Keratinocyte (primary cell): ENCODE measurements around the gene IL1RAPL2. TPM values are rescaled to one million over a fixed set of nuclear protein-coding genes. Genes with fewer than 3 reads are reported as not detected.

Experiments
- DNase-seq: peaks from one replicate; pipeline ENCODE4 v3.0.0-alpha.2; 2011; ENCODE audit warnings: low read depth, missing footprints, low spot score
- FAIRE-seq: peaks from 2 replicates; lab custom pipeline; 2011; peaks lifted over from hg19 to GRCh38; lab: Jason Lieb, UNC
- H2AFZ ChIP-seq: 2 replicates; pipeline ENCODE4 v1.6.0; 2012; ENCODE audit warnings: low read length, control low read depth, inconsistent platforms; ENCODE audit not compliant: control insufficient read depth
- H3K27ac ChIP-seq: 2 replicates; pipeline ENCODE4 v1.5.1; 2011; ENCODE audit warnings: low read length; ENCODE audit not compliant: control insufficient read depth, insufficient read depth
- H3K27me3 ChIP-seq: 3 replicates; pipeline ENCODE4 v1.6.0; 2011; ENCODE audit warnings: low read length; ENCODE audit not compliant: control insufficient read depth, insufficient read depth; ENCODE audit errors: extremely low read depth
- H3K36me3 ChIP-seq, 2 experiments: 2 replicates in 1 of 2; 3 replicates in 1 of 2; pipeline ENCODE4 v1.5.1; 2011; ENCODE audit warnings: low read length in 2 of 2, mild to moderate bottlenecking in 1 of 2; ENCODE audit not compliant: control insufficient read depth in 2 of 2, insufficient read depth in 2 of 2; ENCODE audit errors: extremely low read depth in 1 of 2
- H3K4me1 ChIP-seq: 3 replicates; pipeline ENCODE4 v1.5.1; 2011; ENCODE audit warnings: low read length; ENCODE audit not compliant: control insufficient read depth, insufficient read depth; ENCODE audit errors: extremely low read depth
- H3K4me2 ChIP-seq: 3 replicates; pipeline ENCODE4 v1.6.0; 2011; ENCODE audit warnings: low read depth, low read length; ENCODE audit not compliant: control insufficient read depth, insufficient read depth; ENCODE audit errors: extremely low read depth
- H3K4me3 ChIP-seq, 3 experiments: fragments of 200-600 bp in 1 of 3; sonication (generic) in 1 of 3; 2 replicates in 2 of 3; 3 replicates in 1 of 3; pipeline ENCODE4 v1.5.1; 2011 to 2016; ENCODE audit warnings: low read length in 3 of 3, mild to moderate bottlenecking in 3 of 3, control low read depth in 2 of 3, inconsistent platforms in 1 of 3, low read depth in 1 of 3, mixed read lengths in 1 of 3, mixed run types in 1 of 3, moderate library complexity in 1 of 3; ENCODE audit not compliant: control insufficient read depth in 2 of 3, insufficient read depth in 2 of 3; ENCODE audit errors: extremely low read depth in 1 of 3
- H3K79me2 ChIP-seq: 2 replicates; pipeline ENCODE4 v1.6.0; 2012; ENCODE audit warnings: low read length; ENCODE audit not compliant: control insufficient read depth, insufficient read depth
- H3K9ac ChIP-seq: 3 replicates; pipeline ENCODE4 v1.6.0; 2011; ENCODE audit warnings: low read length; ENCODE audit not compliant: control insufficient read depth, insufficient read depth; ENCODE audit errors: extremely low read depth
- H3K9me1 ChIP-seq: 3 replicates; pipeline ENCODE4 v1.6.0; 2011; ENCODE audit warnings: low read length; ENCODE audit not compliant: control insufficient read depth, insufficient read depth; ENCODE audit errors: extremely low read depth
- H3K9me3 ChIP-seq: 2 replicates; pipeline ENCODE4 v1.5.1; 2012; ENCODE audit warnings: low read depth, low read length; ENCODE audit not compliant: control insufficient read depth
- H4K20me1 ChIP-seq: 3 replicates; pipeline ENCODE4 v1.6.0; 2011; ENCODE audit warnings: low read length; ENCODE audit not compliant: control insufficient read depth, insufficient read depth; ENCODE audit errors: extremely low read depth
- CTCF ChIP-seq, 3 experiments: IDR thresholded peaks in 1 of 3; conservative IDR thresholded peaks in 1 of 3; optimal IDR thresholded peaks in 1 of 3; 2 replicates in 2 of 3; 3 replicates in 1 of 3; pipeline versions ENCODE3 to v1.5.1; 2011; ENCODE audit warnings: low read length in 3 of 3, mild to moderate bottlenecking in 3 of 3, moderate library complexity in 2 of 3, control low read depth in 1 of 3, inconsistent platforms in 1 of 3; ENCODE audit not compliant: insufficient read depth in 2 of 3; ENCODE audit errors: extremely low read depth in 1 of 3
- EZH2 ChIP-seq: IDR thresholded peaks from one replicate; pipeline ENCODE4 v1.6.1; 2012; ENCODE audit warnings: inconsistent platforms, mild to moderate bottlenecking, low read length, moderate library complexity
- dilution Hi-C: fragments of 300-500 bp; cut with MboI; formaldehyde crosslinking; loops from one replicate; pipeline ENCODE4 v1.7.0; 2020; ENCODE audit warnings: low sequenced_read_pairs; ENCODE audit not compliant: extremely low pct_ligation_motif_present
- polyA plus RNA-seq, 5 experiments: library from polyadenylated mRNA; depleted of rRNA in 3 of 5; stranded (reverse) in 3 of 5; stranded (forward) in 1 of 5; unstranded in 1 of 5; fragments of >200 nt; gene quantifications; 1 replicate in 1 of 5; 2 replicates in 3 of 5; 3 replicates in 1 of 5; pipeline versions ENCODE4 v1.2.1 to v1.2.3, GENCODE V29; 2011 to 2012; ENCODE audit warnings: missing spikeins in 2 of 5, low read depth in 1 of 5, low replicate concordance in 1 of 5

The IL1RAPL2 gene
- polyA plus RNA-seq, 1 donor (not counting 4 experiments of a cell fraction or from before 2014, with no cell fraction given), result 0.24 TPM

DNA sequence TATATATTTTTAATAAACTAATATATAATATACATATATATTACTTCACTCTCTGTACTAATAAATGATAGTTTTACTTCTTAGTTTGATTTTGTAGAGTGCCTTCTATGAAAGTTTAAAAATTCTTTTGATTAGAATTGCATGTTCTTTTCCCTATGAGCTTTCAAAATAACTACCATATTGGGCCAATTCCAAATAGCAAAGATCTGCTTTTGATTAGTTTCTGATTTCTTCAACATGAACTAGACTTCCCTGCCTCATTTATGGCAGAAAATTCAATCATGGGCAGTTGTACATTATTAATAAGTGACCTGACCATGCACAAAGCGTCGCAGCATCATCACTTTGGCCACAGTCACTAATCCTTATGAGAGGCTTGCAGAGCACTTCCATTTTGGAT lies 703.4 kb downstream of the IL1RAPL2 start:
- H3K79me2 ChIP-seq, result no peaks in the 10 kb centered on the region
- no peaks in the 10 kb centered on the region for H4K20me1 ChIP-seq
- dilution Hi-C loops, result no loop called here
- no peaks in the 10 kb centered on the region for H3K9me1 ChIP-seq
- no peak overlapping the region for H3K9ac ChIP-seq
- H3K4me2 ChIP-seq, result no peak overlapping the region
- no peaks in the 10 kb centered on the region for H3K27me3 ChIP-seq
- H3K4me3 ChIP-seq, result no peak overlapping the region
- H2AFZ ChIP-seq, result no peak overlapping the region
- H3K4me1 ChIP-seq, result no peaks in the 10 kb centered on the region
- FAIRE-seq, result no peak
- no peak for DNase-seq
- TF ChIP-seq CTCF (optimal IDR thresholded peaks at IDR 0.05 in 1 of 3, IDR thresholded peaks at IDR 0.05 in 1 of 3, conservative IDR thresholded peaks at IDR 0.05 in 1 of 3; ENCODE audit: extremely low read depth in 1 of 3, insufficient read depth in 2 of 3, low read length in 3 of 3) (no peak), EZH2 (no peak)
- H3K9me3 ChIP-seq, result no peaks in the 10 kb centered on the region
- H3K27ac ChIP-seq, result no peak overlapping the region
- H3K36me3 ChIP-seq, result no peaks in the 10 kb centered on the region

DNA sequence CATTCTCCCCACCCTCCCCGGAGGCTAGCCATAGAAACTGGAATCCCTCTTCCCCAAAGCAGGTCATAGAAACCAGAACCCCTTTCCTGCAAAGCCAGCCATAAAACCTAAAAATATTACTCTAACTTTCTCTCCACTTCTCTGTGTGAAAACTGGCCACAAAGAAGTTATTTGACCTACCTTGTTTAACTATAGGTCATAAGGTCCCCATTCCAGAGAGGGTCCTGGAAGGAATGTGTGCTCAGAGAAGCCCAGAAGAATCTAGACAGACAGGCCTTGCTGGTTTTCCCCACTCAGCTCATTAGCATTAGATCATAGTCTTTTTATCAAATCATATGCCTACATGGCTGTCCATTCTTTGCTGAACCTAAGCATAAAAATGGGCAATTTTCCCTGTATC lies 707.3 kb downstream of the IL1RAPL2 start:
- Histone ChIP-seq H3K79me2 (no peaks in the 10 kb centered on the region), H3K9me1 (no peaks in the 10 kb centered on the region), H3K27ac (no peak overlapping the region), H3K9ac (no peak overlapping the region), H2AFZ (no peak overlapping the region), H4K20me1 (no peaks in the 10 kb centered on the region), H3K4me3 (no peak overlapping the region), H3K4me2 (no peak overlapping the region), H3K36me3 (no peaks in the 10 kb centered on the region), H3K9me3 (no peaks in the 10 kb centered on the region), H3K27me3 (peaks cover 2% of the 10 kb centered on the region), H3K4me1 (no peaks in the 10 kb centered on the region)
- TF ChIP-seq CTCF (optimal IDR thresholded peaks at IDR 0.05 in 1 of 3, IDR thresholded peaks at IDR 0.05 in 1 of 3, conservative IDR thresholded peaks at IDR 0.05 in 1 of 3; ENCODE audit: extremely low read depth in 1 of 3, insufficient read depth in 2 of 3, low read length in 3 of 3), result no peak
- no peak for TF ChIP-seq EZH2
- DNase-seq (no peak), FAIRE-seq (no peak)
- dilution Hi-C loops, result no loop called here
